GM23338 (cell line): ENCODE results near the gene CUX1. TPM values are rescaled to one million over a fixed set of nuclear protein-coding genes. Genes with fewer than 3 reads are reported as not detected.

ENCODE experiments used
- ATAC-seq: fragments of 200-7000 bp; cut with Tn5 transposase; 3 replicates; pipeline ENCODE4 v1.9.1; 2020
- DNase-seq: peaks from one replicate; pipeline ENCODE4 v3.0.0-alpha.2; 2015; ENCODE audit warnings: low spot score
- H2AFZ ChIP-seq: fragments of 200-600 bp; sonication (generic); 2 replicates; pipeline ENCODE4 v1.8.0; 2016; ENCODE audit warnings: antibody characterized with exemption, mild to moderate bottlenecking, moderate library complexity
- H3F3A ChIP-seq: fragments of 200-600 bp; sonication (generic); replicated peaks from 2 replicates; pipeline ENCODE4 v1.8.0; 2017; ENCODE audit warnings: antibody characterized with exemption, mixed run types, low read depth
- H3K27ac ChIP-seq: fragments of 200-600 bp; sonication (generic); 2 replicates; pipeline ENCODE4 v1.6.1; 2016; ENCODE audit warnings: low read depth
- H3K27me3 ChIP-seq: fragments of 200-600 bp; sonication (generic); 2 replicates; pipeline ENCODE4 v1.8.0; 2016; ENCODE audit warnings: mild to moderate bottlenecking, mixed run types, moderate library complexity; ENCODE audit not compliant: insufficient read depth
- H3K36me3 ChIP-seq: fragments of 200-600 bp; sonication (generic); 2 replicates; pipeline ENCODE4 v1.8.0; 2016; ENCODE audit warnings: mild to moderate bottlenecking; ENCODE audit not compliant: insufficient read depth
- H3K4me1 ChIP-seq: fragments of 200-600 bp; sonication (generic); 2 replicates; pipeline ENCODE4 v1.8.0; 2016; ENCODE audit warnings: mild to moderate bottlenecking, moderate library complexity; ENCODE audit not compliant: insufficient read depth
- H3K4me2 ChIP-seq: fragments of 200-600 bp; sonication (generic); 2 replicates; pipeline ENCODE4 v1.7.1; 2017; ENCODE audit warnings: mixed run types
- H3K4me3 ChIP-seq: fragments of 200-600 bp; sonication (generic); 2 replicates; pipeline ENCODE4 v1.6.1; 2016; ENCODE audit warnings: mixed run types
- H3K79me2 ChIP-seq: fragments of 200-600 bp; sonication (generic); replicated peaks from 2 replicates; pipeline ENCODE4 v1.8.0; 2017; ENCODE audit warnings: mild to moderate bottlenecking; ENCODE audit not compliant: insufficient read depth
- H3K9me2 ChIP-seq: fragments of 200-600 bp; sonication (generic); 2 replicates; pipeline ENCODE4 v1.8.0; 2017; ENCODE audit not compliant: insufficient read depth
- H4K20me1 ChIP-seq: fragments of 200-600 bp; sonication (generic); replicated peaks from 2 replicates; pipeline ENCODE4 v1.8.0; 2017; ENCODE audit warnings: mild to moderate bottlenecking; ENCODE audit not compliant: insufficient read depth
- H3K27ac Mint-ChIP-seq: 2 replicates; pipeline ENCODE4 v1.8.0; 2020; ENCODE audit warnings: inconsistent platforms, mild to moderate bottlenecking, moderate library complexity, mixed read lengths
- H3K27me3 Mint-ChIP-seq: 3 replicates; pipeline ENCODE4 v1.8.0; 2022; ENCODE audit warnings: low read depth, mild to moderate bottlenecking, moderate library complexity, mixed read lengths, inconsistent platforms; ENCODE audit not compliant: insufficient read depth, poor library complexity
- H3K36me3 Mint-ChIP-seq: 3 replicates; pipeline ENCODE4 v1.8.0; 2021; ENCODE audit warnings: low read depth, mild to moderate bottlenecking, inconsistent platforms, moderate library complexity, mixed read lengths
- H3K4me1 Mint-ChIP-seq: 3 replicates; pipeline ENCODE4 v1.8.0; 2020; ENCODE audit warnings: mild to moderate bottlenecking, inconsistent platforms, mixed read lengths
- H3K4me3 Mint-ChIP-seq: 3 replicates; pipeline ENCODE4 v1.8.0; 2021; ENCODE audit warnings: moderate library complexity, mild to moderate bottlenecking, inconsistent platforms, mixed read lengths
- H3K9me3 Mint-ChIP-seq: 3 replicates; pipeline ENCODE4 v1.8.0; 2020; ENCODE audit warnings: moderate library complexity, mild to moderate bottlenecking, inconsistent platforms, mixed read lengths
- CREB1 ChIP-seq: fragments of 250-450 bp; sonication (Bioruptor Pico); IDR thresholded peaks from 2 replicates; pipeline ENCODE4 v1.5.0; 2020; ENCODE audit warnings: low read depth, mild to moderate bottlenecking, moderate library complexity
- CTCF ChIP-seq, 2 experiments: fragments of 200-600 bp in 1 of 2; sonication (generic) in 1 of 2; conservative IDR thresholded peaks; 2 replicates each; pipeline versions ENCODE4 v1.5.1 to v1.6.1; 2016 to 2017; ENCODE audit warnings: antibody characterized with exemption in 2 of 2, low read depth in 2 of 2, mild to moderate bottlenecking in 2 of 2, moderate library complexity in 1 of 2
- ETS1 ChIP-seq: IDR thresholded peaks from 2 replicates; pipeline ENCODE4 v1.6.1; 2016; ENCODE audit warnings: antibody characterized with exemption
- EZH2 ChIP-seq: fragments of 200-600 bp; sonication (generic); IDR thresholded peaks from one replicate; pipeline ENCODE4 v1.8.0; 2017; ENCODE audit warnings: antibody characterized with exemption, mild to moderate bottlenecking, low read depth; ENCODE audit not compliant: unreplicated experiment
- EZH2phosphoT487 ChIP-seq: fragments of 200-600 bp; sonication (generic); IDR thresholded peaks from one replicate; pipeline ENCODE4 v1.8.1; 2018; ENCODE audit warnings: antibody characterized with exemption; ENCODE audit not compliant: unreplicated experiment
- JUNB ChIP-seq: IDR thresholded peaks from one replicate; pipeline ENCODE4 v1.6.1; 2016; ENCODE audit warnings: antibody characterized with exemption; ENCODE audit not compliant: unreplicated experiment
- NANOG ChIP-seq: IDR thresholded peaks from 2 replicates; pipeline ENCODE4 v1.6.1; 2016; ENCODE audit warnings: antibody characterized with exemption, borderline replicate concordance
- POLR2AphosphoS5 ChIP-seq: IDR thresholded peaks from 2 replicates; pipeline ENCODE4 v1.6.1; 2016; ENCODE audit warnings: antibody characterized with exemption, low read depth
- STAT1 ChIP-seq: IDR thresholded peaks from one replicate; pipeline ENCODE4 v1.6.1; 2016; ENCODE audit warnings: antibody characterized with exemption; ENCODE audit not compliant: unreplicated experiment
- ZNF114 ChIP-seq: fragments of 250-450 bp; sonication (Bioruptor Pico); IDR thresholded peaks from 2 replicates; pipeline ENCODE4 v1.5.0; 2020; ENCODE audit warnings: mild to moderate bottlenecking, moderate library complexity
- ZNF331 ChIP-seq: fragments of 250-450 bp; sonication (Bioruptor Pico); IDR thresholded peaks from 2 replicates; pipeline ENCODE4 v1.5.0; 2020; ENCODE audit warnings: low read depth, mild to moderate bottlenecking, moderate library complexity
- ZNF462 ChIP-seq: fragments of 250-450 bp; sonication (Bioruptor Pico); IDR thresholded peaks from 2 replicates; pipeline ENCODE4 v1.5.0; 2020; ENCODE audit warnings: mild to moderate bottlenecking, moderate library complexity
- polyA plus RNA-seq: library from polyadenylated mRNA; unstranded; fragments of >200 nt; fragmentation: Nextera tagmentation; extraction: Ambion mirVana; gene quantifications from 2 replicates; pipeline ENCODE4 v1.2.1, GENCODE V29; 2016
- total RNA-seq: library from RNA; depleted of rRNA; stranded (reverse); fragments of >200 nt; shearing (Covaris generic); gene quantifications from 2 replicates; pipeline ENCODE4 v1.2.3, GENCODE V29; 2014

The CUX1 gene
- total and polyA plus RNA-seq, 2 experiments from 2014 or later, result 49.9 to 64.0 TPM

- 0 out of 2 replicates have a peak, but pooled peaks cover 3% of the 10 kb centered on the region for H4K20me1 ChIP-seq
- H3K4me3 ChIP-seq, result no peak overlapping the region
- no peak overlapping the region for H3K27ac Mint-ChIP-seq
- H3K4me3 Mint-ChIP-seq, result no peak overlapping the region
- H3K4me2 ChIP-seq, result no peak overlapping the region
- H3K27me3 Mint-ChIP-seq, result peaks cover 24% of the 10 kb centered on the region
- peaks cover 8% of the 10 kb centered on the region; the same call in 1 of the 2 replicates for H3K36me3 ChIP-seq
- no peaks in the 10 kb centered on the region for H3K9me3 Mint-ChIP-seq
- DNase-seq, result no peak
- no peak overlapping the region for H3K27ac ChIP-seq
- no peak for ATAC-seq
- H3K36me3 Mint-ChIP-seq, result peaks cover 8% of the 10 kb centered on the region
- no peaks in the 10 kb centered on the region for H3K27me3 ChIP-seq
- no peak for TF ChIP-seq NANOG
- no peak for TF ChIP-seq JUNB
- no peak for TF ChIP-seq ZNF462 (CRISPR knock-in tag)
- TF ChIP-seq EZH2, result no peak
- no peak for TF ChIP-seq STAT1
- no peak overlapping the region for H2AFZ ChIP-seq
- peaks cover 16% of the 10 kb centered on the region for H3K4me1 Mint-ChIP-seq
- H3K9me2 ChIP-seq, result no peaks in the 10 kb centered on the region
- peaks cover 9% of the 10 kb centered on the region; the same call in 1 of the 2 replicates for H3K4me1 ChIP-seq
- 0 out of 2 replicates have a peak, but pooled peaks cover 11% of the 10 kb centered on the region for H3F3A ChIP-seq
- no peaks in the 10 kb centered on the region for H3K79me2 ChIP-seq
These were observed 437.1 kb downstream of the CUX1 start for GRCh38 chr7:102254521-102254920.

- 0 out of 2 replicates have a peak, but pooled peaks cover 3% of the 10 kb centered on the region for H4K20me1 ChIP-seq
- Mint-ChIP-seq H3K4me3 (no peak overlapping the region), H3K27ac (no peak overlapping the region), H3K4me1 (peaks cover 14% of the 10 kb centered on the region), H3K36me3 (peaks cover 2% of the 10 kb centered on the region), H3K27me3 (peaks cover 22% of the 10 kb centered on the region), H3K9me3 (no peaks in the 10 kb centered on the region)
- H3K27ac ChIP-seq, result no peak overlapping the region
- H3K4me3 ChIP-seq, result no peak overlapping the region
- H2AFZ ChIP-seq, result no peak overlapping the region
- no peak for ATAC-seq
- peaks cover under 1% of the 10 kb centered on the region; the same call in 1 of the 2 replicates for H3K36me3 ChIP-seq
- no peaks in the 10 kb centered on the region for H3K79me2 ChIP-seq
- no peak for DNase-seq
- no peaks in the 10 kb centered on the region for H3K9me2 ChIP-seq
- H3K4me1 ChIP-seq, result 0 out of 2 replicates have a peak, but pooled peaks cover 9% of the 10 kb centered on the region
- no peaks in the 10 kb centered on the region for H3K27me3 ChIP-seq
- H3F3A ChIP-seq, result 0 out of 2 replicates have a peak, but pooled peaks cover 5% of the 10 kb centered on the region
- H3K4me2 ChIP-seq, result no peak overlapping the region
- TF ChIP-seq CTCF (conservative IDR thresholded peaks at IDR 0.05; ENCODE audit: low read depth in 2 of 2) (no peak), POLR2AphosphoS5 (no peak), ZNF114 (no peak), EZH2phosphoT487 (no peak), JUNB (no peak), ZNF331 (CRISPR knock-in tag) (no peak), CREB1 (no peak), ETS1 (no peak)
These were observed 438.1 kb downstream of the CUX1 start for GRCh38 chr7:102255501-102255900.
